Progenitor cell of endocrine pancreas (in vitro differentiated cells): ENCODE data around the gene XYLT2. TPM values are rescaled to one million over a fixed set of nuclear protein-coding genes. Genes with fewer than 3 reads are reported as not detected.
"Not testable (repeated sequence)": the region's sequence is repeated elsewhere in the genome, so short reads cannot be mapped to it uniquely, and the experiment has no call there.

Source experiments
- DNase-seq: peaks from one replicate; pipeline ENCODE4 v3.0.0; 2021; ENCODE audit warnings: low spot score; ENCODE audit not compliant: unreplicated experiment
- H3K27ac Mint-ChIP-seq: 2 replicates; pipeline ENCODE4 v1.8.0; 2021; ENCODE audit warnings: mild to moderate bottlenecking, moderate library complexity, mixed read lengths
- H3K27me3 Mint-ChIP-seq: 2 replicates; pipeline ENCODE4 v1.8.0; 2021; ENCODE audit warnings: mixed read lengths
- H3K36me3 Mint-ChIP-seq: 2 replicates; pipeline ENCODE4 v1.8.0; 2022; ENCODE audit warnings: mixed read lengths; ENCODE audit not compliant: insufficient read depth
- H3K4me1 Mint-ChIP-seq: 2 replicates; pipeline ENCODE4 v1.8.0; 2021; ENCODE audit warnings: low read depth, mixed read lengths
- H3K4me3 Mint-ChIP-seq: 2 replicates; pipeline ENCODE4 v1.8.0; 2021; ENCODE audit warnings: low read depth, mild to moderate bottlenecking, moderate library complexity, mixed read lengths
- H3K9me3 Mint-ChIP-seq: 2 replicates; pipeline ENCODE4 v1.8.0; 2021; ENCODE audit warnings: low read depth, mixed read lengths
- long read RNA-seq: library from polyadenylated mRNA; unstranded; transcript quantifications from one replicate; pipeline ENCODE4 v2.0.0, GENCODE V29; 2020
- total RNA-seq: library from RNA; stranded (reverse); gene quantifications from 2 replicates; pipeline ENCODE4 v1.2.1, GENCODE V29; 2021
- TF ChIP-seq, protein P1 (sequence below): fragments of 200-600 bp; sonication (generic); IDR thresholded peaks from one replicate; pipeline ENCODE4 v1.5.0; 2021; ENCODE audit warnings: antibody characterized with exemption, mild to moderate bottlenecking; ENCODE audit not compliant: unreplicated experiment

Gene XYLT2
- total RNA-seq, result 26.0 and 28.6 TPM in 2 replicates
- long read RNA-seq, partial matches to known transcripts, result 5 of 8 reads
- long read RNA-seq, other reads (novel, unspliced or antisense), result 1 of 8 reads

DNA sequence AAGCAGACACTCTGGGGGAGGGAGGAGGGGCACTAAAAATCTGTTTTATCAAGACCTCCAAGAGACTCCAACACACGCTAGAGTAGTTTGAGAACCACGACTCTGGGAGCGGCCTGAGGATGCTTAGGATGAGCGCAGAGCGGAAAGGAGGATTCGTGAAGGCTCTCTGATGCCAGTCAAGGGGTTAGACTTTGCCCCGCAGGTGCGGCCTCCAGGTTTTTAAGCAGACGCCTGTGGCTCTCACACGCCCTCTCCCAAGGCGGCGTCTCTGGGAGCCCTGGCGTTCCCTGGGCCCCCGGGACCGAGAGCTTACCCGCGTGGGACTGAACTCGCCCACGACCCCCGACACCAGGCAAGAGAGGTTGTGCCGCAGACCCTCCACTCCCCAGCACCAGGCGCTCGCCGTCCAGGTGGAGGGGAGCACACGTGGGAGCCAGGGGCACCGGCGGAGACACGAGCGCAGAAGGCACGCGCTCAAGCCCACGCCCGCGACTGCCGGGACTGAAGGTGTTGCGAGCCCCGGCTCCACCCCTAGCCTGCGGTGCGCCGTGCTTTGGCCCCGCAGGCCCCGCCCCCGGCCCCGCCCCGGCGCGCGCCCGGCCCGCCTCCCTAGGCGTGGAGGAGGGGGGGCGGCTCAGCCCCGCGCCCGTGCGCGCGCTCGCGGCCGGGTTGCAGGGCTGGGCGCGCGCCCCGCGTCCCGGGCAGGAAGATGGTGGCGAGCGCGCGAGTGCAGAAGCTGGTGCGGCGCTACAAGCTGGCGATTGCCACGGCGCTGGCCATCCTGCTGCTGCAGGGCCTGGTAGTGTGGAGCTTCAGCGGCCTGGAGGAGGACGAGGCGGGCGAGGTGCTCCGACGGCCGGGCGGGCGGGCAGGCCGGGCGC, at the start of gene XYLT2:
XYLT2 (plus strand) TSS at position 695 of the 881 bp plus-strand sequence; CDS start at position 710, 15 bp downstream.
- no peaks in the 10 kb centered on the region for H3K36me3 Mint-ChIP-seq
- H3K9me3 Mint-ChIP-seq, result no peaks in the 10 kb centered on the region
- H3K4me3 Mint-ChIP-seq, result peak within 1 kb of the TSS; percentile 90
- H3K4me1 Mint-ChIP-seq, result peaks cover 10% of the 10 kb centered on the region
- H3K27me3 Mint-ChIP-seq, result peaks cover 14% of the 10 kb centered on the region
- TF ChIP-seq, protein P1, sequence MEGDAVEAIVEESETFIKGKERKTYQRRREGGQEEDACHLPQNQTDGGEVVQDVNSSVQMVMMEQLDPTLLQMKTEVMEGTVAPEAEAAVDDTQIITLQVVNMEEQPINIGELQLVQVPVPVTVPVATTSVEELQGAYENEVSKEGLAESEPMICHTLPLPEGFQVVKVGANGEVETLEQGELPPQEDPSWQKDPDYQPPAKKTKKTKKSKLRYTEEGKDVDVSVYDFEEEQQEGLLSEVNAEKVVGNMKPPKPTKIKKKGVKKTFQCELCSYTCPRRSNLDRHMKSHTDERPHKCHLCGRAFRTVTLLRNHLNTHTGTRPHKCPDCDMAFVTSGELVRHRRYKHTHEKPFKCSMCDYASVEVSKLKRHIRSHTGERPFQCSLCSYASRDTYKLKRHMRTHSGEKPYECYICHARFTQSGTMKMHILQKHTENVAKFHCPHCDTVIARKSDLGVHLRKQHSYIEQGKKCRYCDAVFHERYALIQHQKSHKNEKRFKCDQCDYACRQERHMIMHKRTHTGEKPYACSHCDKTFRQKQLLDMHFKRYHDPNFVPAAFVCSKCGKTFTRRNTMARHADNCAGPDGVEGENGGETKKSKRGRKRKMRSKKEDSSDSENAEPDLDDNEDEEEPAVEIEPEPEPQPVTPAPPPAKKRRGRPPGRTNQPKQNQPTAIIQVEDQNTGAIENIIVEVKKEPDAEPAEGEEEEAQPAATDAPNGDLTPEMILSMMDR, result no peak
- H3K27ac Mint-ChIP-seq, result peak within 1 kb of the TSS; percentile 93
- DNase-seq, result peak; percentile 79

DNA sequence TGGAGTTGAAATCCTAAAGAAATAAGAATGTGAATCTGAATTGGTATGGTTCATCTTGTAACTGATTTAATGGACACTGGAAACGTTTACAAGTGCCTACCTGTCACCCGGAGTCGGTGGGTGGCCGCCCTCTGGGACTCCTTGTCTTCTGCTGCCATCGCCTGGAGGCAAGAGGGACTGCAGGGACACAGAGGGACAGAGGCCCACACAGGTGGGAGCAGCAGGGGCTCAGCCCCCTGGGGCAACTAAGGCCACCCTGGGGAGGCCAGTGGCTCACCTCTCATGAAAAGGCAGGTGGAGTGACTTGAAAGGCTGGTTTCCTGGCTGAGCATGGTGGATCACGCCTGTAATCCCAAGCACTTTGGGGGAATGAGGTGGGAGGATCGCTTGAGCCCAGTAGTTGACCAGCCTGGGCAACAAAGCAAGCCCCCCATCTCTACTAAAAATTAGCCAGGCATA, 48.5 kb upstream of the XYLT2 start:
- Mint-ChIP-seq H3K27ac (no peak overlapping the region), H3K36me3 (no peaks in the 10 kb centered on the region), H3K4me3 (no peak overlapping the region), H3K27me3 (peaks cover 7% of the 10 kb centered on the region), H3K9me3 (no peaks in the 10 kb centered on the region), H3K4me1 (peaks cover 17% of the 10 kb centered on the region)
- DNase-seq, result peak; percentile 80
- TF ChIP-seq, protein P1, result peak; percentile 96

DNA sequence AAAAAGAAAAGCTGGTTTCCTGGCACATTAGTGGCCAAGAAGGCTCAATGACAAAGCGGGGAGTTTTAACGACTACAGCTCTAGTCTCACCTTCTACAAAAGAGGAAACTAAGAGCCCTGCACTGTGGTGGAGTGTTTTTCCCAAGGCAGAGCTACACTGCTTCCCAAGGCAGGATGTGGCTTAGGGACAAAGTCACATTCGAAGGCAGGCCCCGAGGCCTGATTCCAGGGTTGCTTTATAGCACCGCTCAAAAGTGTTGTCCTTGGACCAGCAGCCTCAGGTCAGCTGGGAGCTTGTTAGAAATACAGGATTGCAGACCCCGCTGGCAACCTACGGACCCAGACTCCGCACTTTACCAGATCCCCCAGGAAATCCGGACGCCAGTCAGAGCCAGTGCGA, 47.9 kb upstream of the XYLT2 start:
- H3K27ac Mint-ChIP-seq, result no peak overlapping the region
- no peak overlapping the region for H3K4me3 Mint-ChIP-seq
- DNase-seq, result no peak
- no peaks in the 10 kb centered on the region for H3K9me3 Mint-ChIP-seq
- H3K36me3 Mint-ChIP-seq, result no peaks in the 10 kb centered on the region
- H3K4me1 Mint-ChIP-seq, result peaks cover 17% of the 10 kb centered on the region
- H3K27me3 Mint-ChIP-seq, result peaks cover 7% of the 10 kb centered on the region
- TF ChIP-seq, protein P1, result no peak

DNA sequence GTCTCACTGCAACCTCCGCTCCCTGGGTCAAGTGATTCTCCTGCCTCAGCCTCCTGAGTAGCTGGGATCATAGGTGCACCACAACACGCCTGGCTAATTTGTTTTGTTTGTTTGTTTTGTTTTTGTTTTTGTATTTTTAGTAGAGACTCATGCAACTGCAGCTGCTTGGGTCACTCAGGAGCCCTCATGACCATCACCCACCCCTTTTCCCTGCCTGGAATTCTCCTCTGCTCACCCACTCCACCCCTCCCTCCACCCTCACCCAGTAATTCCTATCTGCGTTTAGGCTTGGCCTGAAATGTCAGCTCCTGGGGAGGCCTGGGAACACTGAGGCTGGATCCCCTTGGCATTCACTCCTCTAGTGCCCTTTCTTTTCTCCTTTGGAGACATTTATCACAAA, 46.1 kb upstream of the XYLT2 start:
- Mint-ChIP-seq H3K4me3 (no peak overlapping the region), H3K36me3 (no peaks in the 10 kb centered on the region), H3K27me3 (peaks cover 12% of the 10 kb centered on the region), H3K4me1 (peaks cover 7% of the 10 kb centered on the region), H3K27ac (no peak overlapping the region), H3K9me3 (no peaks in the 10 kb centered on the region)
- no peak for DNase-seq
- TF ChIP-seq, protein P1, result no peak

DNA sequence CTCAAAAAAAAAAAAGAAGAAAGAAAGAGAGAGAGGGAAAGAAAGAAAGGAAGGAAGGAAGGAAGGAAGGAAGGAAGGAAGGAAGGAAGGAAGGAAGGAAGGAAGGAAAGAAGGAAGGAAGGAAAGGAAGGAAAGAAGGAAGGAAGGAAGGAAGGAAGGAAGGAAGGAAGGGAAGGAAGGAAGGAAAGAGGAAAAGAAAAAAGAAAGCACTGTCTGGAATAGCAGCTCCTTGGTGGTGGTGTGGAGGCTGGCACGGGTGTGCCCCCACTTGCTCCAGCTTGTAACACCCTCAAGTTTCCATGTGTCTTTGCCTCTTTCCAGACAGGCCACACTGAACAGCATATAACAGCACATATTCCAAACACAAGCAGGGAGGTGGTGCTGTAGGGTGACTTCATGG, 45.1 kb upstream of the XYLT2 start:
- not testable (repeated sequence) for H3K27ac Mint-ChIP-seq, H3K9me3 Mint-ChIP-seq, H3K36me3 Mint-ChIP-seq, H3K4me3 Mint-ChIP-seq, DNase-seq
- peaks cover 11% of the 10 kb centered on the region for H3K4me1 Mint-ChIP-seq
- H3K27me3 Mint-ChIP-seq, result peaks cover 15% of the 10 kb centered on the region
